Measurements from ENCODE around the gene SAV1.

GRCh38 chr14:50667684-50667995 is 466 bp downstream of the SAV1 start:
- TF ChIP-seq CTCF (IDR thresholded peaks at IDR 0.05): no peak
- TF ChIP-seq ZSCAN20 (CRISPR knock-in tag; IDR thresholded peaks at IDR 0.05): no peak
- TF ChIP-seq CEBPB (IDR thresholded peaks at IDR 0.05): no peak
- TF ChIP-seq ZFP36 (IDR thresholded peaks at IDR 0.05; ENCODE audit: borderline replicate concordance, partially characterized antibody): no peak
- TF ChIP-seq FOXS1 (CRISPR knock-in tag; IDR thresholded peaks at IDR 0.05): no peak
- TF ChIP-seq RAD21 (conservative IDR thresholded peaks at IDR 0.05 in 1 of 2, IDR thresholded peaks at IDR 0.05 in 1 of 2): no peak
- no peak for TF ChIP-seq CBX2 (IDR thresholded peaks at IDR 0.05; ENCODE audit: borderline replicate concordance, low read depth)
- no peak for TF ChIP-seq FOSL2 (IDR thresholded peaks at IDR 0.05)
- TF ChIP-seq FOSL2 (CRISPR knock-in tag; IDR thresholded peaks at IDR 0.05): no peak
- TF ChIP-seq POLR2A (IDR thresholded peaks at IDR 0.05; ENCODE audit: low read length): no peak
- TF ChIP-seq HDAC2 (IDR thresholded peaks at IDR 0.05): no peak
- TF ChIP-seq ESRRA (IDR thresholded peaks at IDR 0.05; ENCODE audit: borderline replicate concordance, low read length): no peak
- TF ChIP-seq MYC (IDR thresholded peaks at IDR 0.05; ENCODE audit: borderline replicate concordance, low read length): no peak
